ENCODE measurements around the gene ROPN1B.

ROPN1B gene

GRCh38 chr3:126014252-126014651 is 45.3 kb downstream of the ROPN1B start:
- no peak for TF ChIP-seq GABPA (IDR thresholded peaks at IDR 0.05; ENCODE audit: low read depth)
- TF ChIP-seq SPI1 (IDR thresholded peaks at IDR 0.05; ENCODE audit: borderline replicate concordance, low read depth) = no peak
- no peak for TF ChIP-seq CTCF (IDR thresholded peaks at IDR 0.05; ENCODE audit: insufficient read depth, low read length)
- TF ChIP-seq POLR2AphosphoS5 (IDR thresholded peaks at IDR 0.05; ENCODE audit: low read depth) = no peak
- TF ChIP-seq REST (IDR thresholded peaks at IDR 0.05; ENCODE audit: insufficient replicate concordance, low read depth) = no peak
- no peak for DNase-seq (ENCODE audit: low read depth in 1 of 2, low spot score in 1 of 2)
- Histone ChIP-seq H3K4me3 (replicated peaks; ENCODE audit: insufficient read depth, low read length) (no peak overlapping the region), H3K27ac (replicated peaks) (no peak overlapping the region), H3K27me3 (ENCODE audit: insufficient read depth, poor library complexity, severe bottlenecking) (no peaks in the 10 kb centered on the region)

GRCh38 chr3:126015075-126015474 is 46.1 kb downstream of the ROPN1B start:
- H3K27ac ChIP-seq (replicated peaks) = no peak overlapping the region
- H3K4me3 ChIP-seq (replicated peaks; ENCODE audit: insufficient read depth, low read length) = no peak overlapping the region
- no peaks in the 10 kb centered on the region for H3K27me3 ChIP-seq (ENCODE audit: insufficient read depth, poor library complexity, severe bottlenecking)
- TF ChIP-seq GABPA (IDR thresholded peaks at IDR 0.05; ENCODE audit: low read depth) (no peak), REST (IDR thresholded peaks at IDR 0.05; ENCODE audit: insufficient replicate concordance, low read depth) (no peak), CTCF (IDR thresholded peaks at IDR 0.05; ENCODE audit: insufficient read depth, low read length) (no peak), POLR2AphosphoS5 (IDR thresholded peaks at IDR 0.05; ENCODE audit: low read depth) (no peak), SPI1 (IDR thresholded peaks at IDR 0.05; ENCODE audit: borderline replicate concordance, low read depth) (no peak)
- DNase-seq (ENCODE audit: low read depth in 1 of 2, low spot score in 1 of 2) = no peak

GRCh38 chr3:126016616-126017015 is 47.6 kb downstream of the ROPN1B start:
- H3K4me3 ChIP-seq (replicated peaks; ENCODE audit: insufficient read depth, low read length) = no peak overlapping the region
- DNase-seq (ENCODE audit: low read depth in 1 of 2, low spot score in 1 of 2) = no peak
- H3K27me3 ChIP-seq (ENCODE audit: insufficient read depth, poor library complexity, severe bottlenecking) = no peaks in the 10 kb centered on the region
- TF ChIP-seq POLR2AphosphoS5 (IDR thresholded peaks at IDR 0.05; ENCODE audit: low read depth) (no peak), SPI1 (IDR thresholded peaks at IDR 0.05; ENCODE audit: borderline replicate concordance, low read depth) (no peak), REST (IDR thresholded peaks at IDR 0.05; ENCODE audit: insufficient replicate concordance, low read depth) (no peak), CTCF (IDR thresholded peaks at IDR 0.05; ENCODE audit: insufficient read depth, low read length) (no peak), GABPA (IDR thresholded peaks at IDR 0.05; ENCODE audit: low read depth) (no peak)
- H3K27ac ChIP-seq (replicated peaks) = no peak overlapping the region
